ENCODE data around the gene PRKN.

The PRKN gene

DNA sequence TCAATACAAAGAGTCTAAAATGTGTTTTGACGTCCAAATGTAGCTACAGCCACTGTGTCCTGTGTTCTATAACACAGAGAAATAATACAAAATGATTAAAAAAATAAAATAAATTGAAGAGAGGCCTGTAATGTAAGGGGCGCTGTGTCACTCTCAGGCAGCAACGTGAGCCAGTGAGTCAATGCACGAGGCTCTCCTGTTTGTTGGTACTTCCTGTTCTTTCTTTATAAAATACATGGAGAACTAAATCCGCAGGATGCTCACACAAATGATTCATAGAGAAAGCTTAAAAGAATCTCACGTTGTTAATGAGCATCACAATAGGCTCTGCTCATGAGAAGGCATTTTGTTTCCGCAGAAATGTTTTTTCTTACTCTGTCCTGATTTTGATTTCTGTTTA lies 818.7 kb downstream of the PRKN start:
- TF ChIP-seq TOX (CRISPR knock-in tag; IDR thresholded peaks at IDR 0.05; ENCODE audit: borderline replicate concordance) (no peak), ZFP30 (CRISPR knock-in tag; IDR thresholded peaks at IDR 0.05) (no peak), ZC3H10 (CRISPR knock-in tag; IDR thresholded peaks at IDR 0.05) (no peak), TCF4 (CRISPR knock-in tag; IDR thresholded peaks at IDR 0.05; ENCODE audit: borderline replicate concordance) (no peak), RARB (CRISPR knock-in tag; IDR thresholded peaks at IDR 0.05) (no peak), ZFP3 (CRISPR knock-in tag; IDR thresholded peaks at IDR 0.05) (no peak), ISL1 (CRISPR knock-in tag; IDR thresholded peaks at IDR 0.05) (no peak), ZNF8 (CRISPR knock-in tag; IDR thresholded peaks at IDR 0.05) (no peak), PPARA (CRISPR knock-in tag; IDR thresholded peaks at IDR 0.05; ENCODE audit: borderline replicate concordance) (no peak), CSDC2 (CRISPR knock-in tag; IDR thresholded peaks at IDR 0.05) (no peak), SNAI2 (CRISPR knock-in tag; IDR thresholded peaks at IDR 0.05) (no peak), OSR1 (CRISPR knock-in tag; IDR thresholded peaks at IDR 0.05) (no peak), ARNTL (CRISPR knock-in tag; IDR thresholded peaks at IDR 0.05; ENCODE audit: borderline replicate concordance, low read depth) (no peak)
- TF ChIP-seq, protein P1, sequence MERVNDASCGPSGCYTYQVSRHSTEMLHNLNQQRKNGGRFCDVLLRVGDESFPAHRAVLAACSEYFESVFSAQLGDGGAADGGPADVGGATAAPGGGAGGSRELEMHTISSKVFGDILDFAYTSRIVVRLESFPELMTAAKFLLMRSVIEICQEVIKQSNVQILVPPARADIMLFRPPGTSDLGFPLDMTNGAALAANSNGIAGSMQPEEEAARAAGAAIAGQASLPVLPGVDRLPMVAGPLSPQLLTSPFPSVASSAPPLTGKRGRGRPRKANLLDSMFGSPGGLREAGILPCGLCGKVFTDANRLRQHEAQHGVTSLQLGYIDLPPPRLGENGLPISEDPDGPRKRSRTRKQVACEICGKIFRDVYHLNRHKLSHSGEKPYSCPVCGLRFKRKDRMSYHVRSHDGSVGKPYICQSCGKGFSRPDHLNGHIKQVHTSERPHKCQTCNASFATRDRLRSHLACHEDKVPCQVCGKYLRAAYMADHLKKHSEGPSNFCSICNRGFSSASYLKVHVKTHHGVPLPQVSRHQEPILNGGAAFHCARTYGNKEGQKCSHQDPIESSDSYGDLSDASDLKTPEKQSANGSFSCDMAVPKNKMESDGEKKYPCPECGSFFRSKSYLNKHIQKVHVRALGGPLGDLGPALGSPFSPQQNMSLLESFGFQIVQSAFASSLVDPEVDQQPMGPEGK (CRISPR knock-in tag; IDR thresholded peaks at IDR 0.05; ENCODE audit: borderline replicate concordance) = no peak
- TF ChIP-seq, protein P2, sequence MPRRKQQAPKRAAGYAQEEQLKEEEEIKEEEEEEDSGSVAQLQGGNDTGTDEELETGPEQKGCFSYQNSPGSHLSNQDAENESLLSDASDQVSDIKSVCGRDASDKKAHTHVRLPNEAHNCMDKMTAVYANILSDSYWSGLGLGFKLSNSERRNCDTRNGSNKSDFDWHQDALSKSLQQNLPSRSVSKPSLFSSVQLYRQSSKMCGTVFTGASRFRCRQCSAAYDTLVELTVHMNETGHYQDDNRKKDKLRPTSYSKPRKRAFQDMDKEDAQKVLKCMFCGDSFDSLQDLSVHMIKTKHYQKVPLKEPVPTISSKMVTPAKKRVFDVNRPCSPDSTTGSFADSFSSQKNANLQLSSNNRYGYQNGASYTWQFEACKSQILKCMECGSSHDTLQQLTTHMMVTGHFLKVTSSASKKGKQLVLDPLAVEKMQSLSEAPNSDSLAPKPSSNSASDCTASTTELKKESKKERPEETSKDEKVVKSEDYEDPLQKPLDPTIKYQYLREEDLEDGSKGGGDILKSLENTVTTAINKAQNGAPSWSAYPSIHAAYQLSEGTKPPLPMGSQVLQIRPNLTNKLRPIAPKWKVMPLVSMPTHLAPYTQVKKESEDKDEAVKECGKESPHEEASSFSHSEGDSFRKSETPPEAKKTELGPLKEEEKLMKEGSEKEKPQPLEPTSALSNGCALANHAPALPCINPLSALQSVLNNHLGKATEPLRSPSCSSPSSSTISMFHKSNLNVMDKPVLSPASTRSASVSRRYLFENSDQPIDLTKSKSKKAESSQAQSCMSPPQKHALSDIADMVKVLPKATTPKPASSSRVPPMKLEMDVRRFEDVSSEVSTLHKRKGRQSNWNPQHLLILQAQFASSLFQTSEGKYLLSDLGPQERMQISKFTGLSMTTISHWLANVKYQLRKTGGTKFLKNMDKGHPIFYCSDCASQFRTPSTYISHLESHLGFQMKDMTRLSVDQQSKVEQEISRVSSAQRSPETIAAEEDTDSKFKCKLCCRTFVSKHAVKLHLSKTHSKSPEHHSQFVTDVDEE (CRISPR knock-in tag; IDR thresholded peaks at IDR 0.05) = no peak
- no peak for ATAC-seq

DNA sequence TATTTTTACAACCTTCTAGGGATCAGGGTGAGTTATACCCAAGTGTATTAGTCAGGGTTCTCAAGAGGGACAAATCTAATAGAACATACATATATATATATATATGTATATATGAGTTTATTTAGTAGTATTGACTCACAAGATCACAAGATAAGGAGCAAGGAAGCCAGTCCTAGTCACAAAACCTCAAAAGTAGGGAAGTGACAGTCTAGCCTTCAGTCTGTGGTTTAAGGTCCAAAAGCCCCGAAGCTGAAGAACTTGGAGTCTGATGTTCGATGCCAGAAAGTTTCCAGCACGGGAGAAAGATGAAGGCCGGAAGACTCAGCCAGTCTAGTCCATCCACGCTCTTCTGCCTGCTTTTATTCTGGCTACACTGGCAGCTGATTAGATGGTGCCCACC lies 821.0 kb downstream of the PRKN start:
- ATAC-seq = no peak
- TF ChIP-seq TOX (CRISPR knock-in tag; IDR thresholded peaks at IDR 0.05; ENCODE audit: borderline replicate concordance) (no peak), ESRRG (CRISPR knock-in tag; IDR thresholded peaks at IDR 0.05) (no peak), PPARA (CRISPR knock-in tag; IDR thresholded peaks at IDR 0.05; ENCODE audit: borderline replicate concordance) (no peak), GLIS3 (CRISPR knock-in tag; IDR thresholded peaks at IDR 0.05) (no peak), OSR1 (CRISPR knock-in tag; IDR thresholded peaks at IDR 0.05) (no peak)

DNA sequence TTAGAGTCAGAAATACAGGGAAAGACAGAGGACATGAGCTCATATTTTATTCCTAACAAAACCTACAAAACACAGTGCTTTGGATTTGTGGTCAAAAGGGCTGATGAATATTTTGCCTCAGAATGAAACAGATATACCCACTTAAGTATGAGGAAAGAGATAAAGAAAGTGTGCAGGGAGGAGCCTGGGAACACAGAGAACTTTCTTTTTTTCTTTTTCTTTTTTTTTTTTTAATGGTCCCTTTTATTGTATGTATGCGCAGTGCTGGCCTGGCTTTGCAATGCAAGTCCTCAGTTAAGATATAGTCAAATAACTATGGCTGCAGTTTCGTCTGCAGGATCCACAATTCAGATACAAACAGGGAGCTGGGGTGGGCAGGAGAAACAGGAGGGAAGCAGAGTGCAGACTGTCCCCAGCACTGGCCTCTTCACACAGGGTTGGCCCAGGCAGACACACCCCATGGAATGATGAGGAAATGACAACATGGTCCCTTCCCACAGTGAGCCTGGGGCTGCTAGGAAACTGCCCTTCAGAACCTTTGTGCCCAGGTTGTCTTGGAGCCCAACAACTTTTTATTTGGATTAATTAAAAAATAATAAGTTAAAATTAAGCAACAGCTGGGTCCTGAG lies 823.9 kb downstream of the PRKN start:
- ATAC-seq = no peak
- no peak for TF ChIP-seq BACH2 (CRISPR knock-in tag; IDR thresholded peaks at IDR 0.05; ENCODE audit: borderline replicate concordance)
- TF ChIP-seq, protein P3, sequence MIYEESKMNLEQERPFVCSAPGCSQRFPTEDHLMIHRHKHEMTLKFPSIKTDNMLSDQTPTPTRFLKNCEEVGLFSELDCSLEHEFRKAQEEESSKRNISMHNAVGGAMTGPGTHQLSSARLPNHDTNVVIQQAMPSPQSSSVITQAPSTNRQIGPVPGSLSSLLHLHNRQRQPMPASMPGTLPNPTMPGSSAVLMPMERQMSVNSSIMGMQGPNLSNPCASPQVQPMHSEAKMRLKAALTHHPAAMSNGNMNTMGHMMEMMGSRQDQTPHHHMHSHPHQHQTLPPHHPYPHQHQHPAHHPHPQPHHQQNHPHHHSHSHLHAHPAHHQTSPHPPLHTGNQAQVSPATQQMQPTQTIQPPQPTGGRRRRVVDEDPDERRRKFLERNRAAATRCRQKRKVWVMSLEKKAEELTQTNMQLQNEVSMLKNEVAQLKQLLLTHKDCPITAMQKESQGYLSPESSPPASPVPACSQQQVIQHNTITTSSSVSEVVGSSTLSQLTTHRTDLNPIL (CRISPR knock-in tag; IDR thresholded peaks at IDR 0.05; ENCODE audit: low read depth) = no peak
- no peak for TF ChIP-seq ZC3H10 (CRISPR knock-in tag; IDR thresholded peaks at IDR 0.05)
- TF ChIP-seq ZNF70 (CRISPR knock-in tag; IDR thresholded peaks at IDR 0.05) = no peak
- no peak for TF ChIP-seq TOX (CRISPR knock-in tag; IDR thresholded peaks at IDR 0.05; ENCODE audit: borderline replicate concordance)
- TF ChIP-seq RARB (CRISPR knock-in tag; IDR thresholded peaks at IDR 0.05) = no peak
- no peak for TF ChIP-seq ZFP30 (CRISPR knock-in tag; IDR thresholded peaks at IDR 0.05)
- TF ChIP-seq ZNF8 (CRISPR knock-in tag; IDR thresholded peaks at IDR 0.05) = no peak
- no peak for TF ChIP-seq ZFP3 (CRISPR knock-in tag; IDR thresholded peaks at IDR 0.05)

DNA sequence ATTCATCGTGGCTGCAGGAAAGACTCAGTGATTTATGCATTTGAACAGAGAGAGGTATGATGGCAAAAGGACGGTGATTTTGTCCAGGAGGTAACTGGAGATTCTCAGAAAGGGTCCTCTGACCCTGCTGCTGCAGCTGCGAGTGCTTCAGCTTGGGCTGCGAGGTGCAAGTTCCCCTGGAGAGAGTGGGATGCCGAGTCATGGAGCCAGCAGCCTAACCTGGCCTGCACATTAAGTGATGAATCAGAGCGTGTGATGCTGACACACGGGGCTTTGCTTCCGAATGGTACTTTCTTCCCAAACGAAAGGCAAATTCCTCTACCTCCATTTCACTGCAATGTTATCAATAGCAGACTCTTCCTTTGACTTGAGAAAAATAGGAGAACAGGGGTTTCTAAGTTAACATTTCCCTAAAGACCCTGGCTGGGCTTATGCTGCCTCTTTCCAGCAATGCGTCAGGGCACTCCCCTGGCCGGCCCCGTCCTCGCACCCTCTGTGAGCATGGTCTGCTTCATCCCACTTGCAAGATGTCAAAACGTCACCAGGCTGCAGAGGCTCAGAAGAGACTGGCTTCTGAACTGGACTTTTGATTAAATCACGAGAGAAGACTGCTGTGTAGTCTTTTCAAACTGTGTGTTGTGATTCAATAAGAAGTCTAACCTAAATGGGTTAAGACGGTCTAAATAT lies 825.7 kb downstream of the PRKN start:
- TF ChIP-seq ISL1 (CRISPR knock-in tag; IDR thresholded peaks at IDR 0.05) = no peak
- no peak for TF ChIP-seq SNAI2 (CRISPR knock-in tag; IDR thresholded peaks at IDR 0.05)
- TF ChIP-seq ZNF565 (CRISPR knock-in tag; conservative IDR thresholded peaks at IDR 0.05; ENCODE audit: low read depth) = no peak
- no peak for TF ChIP-seq ESRRG (CRISPR knock-in tag; IDR thresholded peaks at IDR 0.05)
- no peak for TF ChIP-seq ARNTL (CRISPR knock-in tag; IDR thresholded peaks at IDR 0.05; ENCODE audit: borderline replicate concordance, low read depth)
- no peak for ATAC-seq

All from SK-N-SH treated with all-trans-retinoic acid at 6 μM for 48 hours (cell line).